Liver (tissue), 3 donors: ENCODE measurements around the gene TNS3.

ENCODE experiments used
- SP1 ChIP-seq: IDR thresholded peaks from 2 replicates; pipeline ENCODE4 v1.6.1; 2018; ENCODE audit warnings: antibody characterized with exemption, mild to moderate bottlenecking
- TF ChIP-seq, protein P1 (sequence below): fragments of 150-350 bp; IDR thresholded peaks from 2 replicates; pipeline ENCODE4 v1.5.1; 2017; ENCODE audit warnings: improper control_type of control experiment, low read depth, low read length; ENCODE audit not compliant: missing input control
- TF ChIP-seq, protein P2 (sequence below): IDR thresholded peaks from 2 replicates; pipeline ENCODE4 v1.6.1; 2016; ENCODE audit warnings: antibody characterized with exemption
- donor health status: healthy.
- donor health status: healthy.

DNA sequence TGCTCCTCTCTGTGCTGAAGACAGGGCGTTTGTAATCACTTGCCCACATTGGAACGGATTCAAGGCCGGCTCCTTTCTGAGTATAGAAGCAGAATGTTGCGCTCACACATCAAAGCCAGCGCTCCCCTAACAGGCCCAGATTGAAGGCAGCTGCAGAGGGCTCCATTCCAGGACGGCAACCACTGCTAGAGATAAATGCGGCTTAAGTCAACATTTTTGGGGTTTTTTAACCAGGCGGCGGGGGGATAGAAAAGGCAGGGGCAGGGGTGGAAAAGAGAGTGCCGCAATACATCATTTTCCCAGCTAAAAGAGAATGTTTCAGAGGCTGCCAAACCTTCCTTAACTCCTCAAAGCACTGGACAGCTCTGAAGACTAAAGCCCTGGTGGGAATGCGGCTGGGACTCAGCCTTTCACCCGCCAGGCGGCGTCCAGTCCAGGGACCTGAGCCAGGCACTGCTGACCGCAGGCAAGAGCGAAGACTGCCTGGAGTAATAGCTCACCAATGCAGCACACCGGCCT lies 189.6 kb downstream of the TNS3 start:
- TF ChIP-seq, protein P1, sequence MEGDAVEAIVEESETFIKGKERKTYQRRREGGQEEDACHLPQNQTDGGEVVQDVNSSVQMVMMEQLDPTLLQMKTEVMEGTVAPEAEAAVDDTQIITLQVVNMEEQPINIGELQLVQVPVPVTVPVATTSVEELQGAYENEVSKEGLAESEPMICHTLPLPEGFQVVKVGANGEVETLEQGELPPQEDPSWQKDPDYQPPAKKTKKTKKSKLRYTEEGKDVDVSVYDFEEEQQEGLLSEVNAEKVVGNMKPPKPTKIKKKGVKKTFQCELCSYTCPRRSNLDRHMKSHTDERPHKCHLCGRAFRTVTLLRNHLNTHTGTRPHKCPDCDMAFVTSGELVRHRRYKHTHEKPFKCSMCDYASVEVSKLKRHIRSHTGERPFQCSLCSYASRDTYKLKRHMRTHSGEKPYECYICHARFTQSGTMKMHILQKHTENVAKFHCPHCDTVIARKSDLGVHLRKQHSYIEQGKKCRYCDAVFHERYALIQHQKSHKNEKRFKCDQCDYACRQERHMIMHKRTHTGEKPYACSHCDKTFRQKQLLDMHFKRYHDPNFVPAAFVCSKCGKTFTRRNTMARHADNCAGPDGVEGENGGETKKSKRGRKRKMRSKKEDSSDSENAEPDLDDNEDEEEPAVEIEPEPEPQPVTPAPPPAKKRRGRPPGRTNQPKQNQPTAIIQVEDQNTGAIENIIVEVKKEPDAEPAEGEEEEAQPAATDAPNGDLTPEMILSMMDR: peak; percentile 10
- TF ChIP-seq, protein P2, sequence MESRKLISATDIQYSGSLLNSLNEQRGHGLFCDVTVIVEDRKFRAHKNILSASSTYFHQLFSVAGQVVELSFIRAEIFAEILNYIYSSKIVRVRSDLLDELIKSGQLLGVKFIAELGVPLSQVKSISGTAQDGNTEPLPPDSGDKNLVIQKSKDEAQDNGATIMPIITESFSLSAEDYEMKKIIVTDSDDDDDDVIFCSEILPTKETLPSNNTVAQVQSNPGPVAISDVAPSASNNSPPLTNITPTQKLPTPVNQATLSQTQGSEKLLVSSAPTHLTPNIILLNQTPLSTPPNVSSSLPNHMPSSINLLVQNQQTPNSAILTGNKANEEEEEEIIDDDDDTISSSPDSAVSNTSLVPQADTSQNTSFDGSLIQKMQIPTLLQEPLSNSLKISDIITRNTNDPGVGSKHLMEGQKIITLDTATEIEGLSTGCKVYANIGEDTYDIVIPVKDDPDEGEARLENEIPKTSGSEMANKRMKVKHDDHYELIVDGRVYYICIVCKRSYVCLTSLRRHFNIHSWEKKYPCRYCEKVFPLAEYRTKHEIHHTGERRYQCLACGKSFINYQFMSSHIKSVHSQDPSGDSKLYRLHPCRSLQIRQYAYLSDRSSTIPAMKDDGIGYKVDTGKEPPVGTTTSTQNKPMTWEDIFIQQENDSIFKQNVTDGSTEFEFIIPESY: no peak
- TF ChIP-seq SP1: no peak
